ENCODE measurements around the gene HES5. TPM values are rescaled to one million over a fixed set of nuclear protein-coding genes. Genes with fewer than 3 reads are reported as not detected.

HES5 gene
- total RNA-seq, 1 experiment from 2014 or later, result not detected

- no peak overlapping the region for H3K27ac ChIP-seq
- H3K4me3 ChIP-seq, result no peak overlapping the region
- 0 out of 2 replicates have a peak, but pooled peaks cover 6% of the 10 kb centered on the region for H3K27me3 ChIP-seq (replicated peaks)
- H3K36me3 ChIP-seq, result no peaks in the 10 kb centered on the region
- peak in 1 of 2 experiments; percentile 63 for DNase-seq (ENCODE audit: low read depth in 1 of 2, low spot score in 2 of 2)
- H3K9me3 ChIP-seq (replicated peaks), result no peaks in the 10 kb centered on the region
- H3K4me1 ChIP-seq (replicated peaks), result peaks cover 10% of the 10 kb centered on the region
Observed at GRCh38 chr1:2566101-2567045, 36.3 kb upstream of the HES5 start.

GRCh38 chr1:2564815-2565374, 34.8 kb upstream of the HES5 start:
- H3K36me3 ChIP-seq, result no peaks in the 10 kb centered on the region

GRCh38 chr1:2564006-2564814, 34.1 kb upstream of the HES5 start:
- Histone ChIP-seq H3K9me3 (replicated peaks) (no peaks in the 10 kb centered on the region), H3K36me3 (no peaks in the 10 kb centered on the region)
- no peak for DNase-seq (ENCODE audit: low read depth in 1 of 2, low spot score in 2 of 2)

More at GRCh38 chr1:2564815-2565374, 34.8 kb upstream of the HES5 start:
- H3K4me1 ChIP-seq (replicated peaks), result peaks cover 10% of the 10 kb centered on the region
- H3K4me3 ChIP-seq, result no peak overlapping the region
- H3K27ac ChIP-seq, result no peak overlapping the region
- no peaks in the 10 kb centered on the region for H3K27me3 ChIP-seq (replicated peaks)
- H3K9me3 ChIP-seq (replicated peaks), result no peaks in the 10 kb centered on the region
- no peak for DNase-seq (ENCODE audit: low read depth in 1 of 2, low spot score in 2 of 2)

GRCh38 chr1:2563205-2563604, 33.1 kb upstream of the HES5 start:
- no peak for DNase-seq (ENCODE audit: low read depth in 1 of 2, low spot score in 2 of 2)
- Histone ChIP-seq H3K27ac (no peak overlapping the region), H3K4me1 (replicated peaks) (peaks cover 10% of the 10 kb centered on the region), H3K36me3 (no peaks in the 10 kb centered on the region), H3K27me3 (replicated peaks) (no peaks in the 10 kb centered on the region), H3K4me3 (no peak overlapping the region), H3K9me3 (replicated peaks) (no peaks in the 10 kb centered on the region)

More at GRCh38 chr1:2564006-2564814, 34.1 kb upstream of the HES5 start:
- Histone ChIP-seq H3K27ac (no peak overlapping the region), H3K27me3 (replicated peaks) (no peaks in the 10 kb centered on the region), H3K4me1 (replicated peaks) (peaks cover 10% of the 10 kb centered on the region), H3K4me3 (no peak overlapping the region)

- peaks cover 10% of the 10 kb centered on the region for H3K4me1 ChIP-seq (replicated peaks)
- no peak overlapping the region for H3K27ac ChIP-seq
- H3K4me3 ChIP-seq, result no peak overlapping the region
- H3K9me3 ChIP-seq (replicated peaks), result no peaks in the 10 kb centered on the region
- H3K36me3 ChIP-seq, result no peaks in the 10 kb centered on the region
- no peak for DNase-seq (ENCODE audit: low read depth in 1 of 2, low spot score in 2 of 2)
- H3K27me3 ChIP-seq (replicated peaks), result no peaks in the 10 kb centered on the region
Observed at GRCh38 chr1:2561898-2562895, 32.1 kb upstream of the HES5 start.

- Histone ChIP-seq H3K27me3 (replicated peaks) (no peaks in the 10 kb centered on the region), H3K27ac (no peak overlapping the region), H3K9me3 (replicated peaks) (no peaks in the 10 kb centered on the region), H3K4me1 (replicated peaks) (peaks cover 13% of the 10 kb centered on the region), H3K36me3 (no peaks in the 10 kb centered on the region), H3K4me3 (no peak overlapping the region)
- DNase-seq (ENCODE audit: low read depth in 1 of 2, low spot score in 2 of 2), result no peak
Observed at GRCh38 chr1:2561446-2561845, 31.4 kb upstream of the HES5 start.

GRCh38 chr1:2560299-2561073, 30.4 kb upstream of the HES5 start:
- DNase-seq (ENCODE audit: low read depth in 1 of 2, low spot score in 2 of 2), result no peak
- Histone ChIP-seq H3K27me3 (replicated peaks) (no peaks in the 10 kb centered on the region), H3K27ac (no peak overlapping the region), H3K9me3 (replicated peaks) (no peaks in the 10 kb centered on the region), H3K4me3 (no peak overlapping the region), H3K36me3 (no peaks in the 10 kb centered on the region), H3K4me1 (replicated peaks) (peaks cover 13% of the 10 kb centered on the region)

- Histone ChIP-seq H3K4me3 (no peak overlapping the region), H3K4me1 (replicated peaks) (peaks cover 14% of the 10 kb centered on the region), H3K36me3 (no peaks in the 10 kb centered on the region), H3K9me3 (replicated peaks) (no peaks in the 10 kb centered on the region), H3K27ac (no peak overlapping the region), H3K27me3 (replicated peaks) (no peaks in the 10 kb centered on the region)
- no peak for DNase-seq (ENCODE audit: low read depth in 1 of 2, low spot score in 2 of 2)
Observed at GRCh38 chr1:2559509-2560298, 29.6 kb upstream of the HES5 start.

GRCh38 chr1:2558861-2559260, 28.8 kb upstream of the HES5 start:
- H3K27me3 ChIP-seq (replicated peaks), result no peaks in the 10 kb centered on the region
- H3K4me3 ChIP-seq, result no peak overlapping the region
- H3K27ac ChIP-seq, result no peak overlapping the region
- no peaks in the 10 kb centered on the region for H3K9me3 ChIP-seq (replicated peaks)
- no peaks in the 10 kb centered on the region for H3K36me3 ChIP-seq
- peaks cover 14% of the 10 kb centered on the region for H3K4me1 ChIP-seq (replicated peaks)
- DNase-seq (ENCODE audit: low read depth in 1 of 2, low spot score in 2 of 2), result no peak

GRCh38 chr1:2558420-2558819, 28.4 kb upstream of the HES5 start:
- H3K4me3 ChIP-seq, result no peak overlapping the region
- H3K9me3 ChIP-seq (replicated peaks), result no peaks in the 10 kb centered on the region
- peaks cover 14% of the 10 kb centered on the region for H3K4me1 ChIP-seq (replicated peaks)
- no peak overlapping the region for H3K27ac ChIP-seq
- no peaks in the 10 kb centered on the region for H3K36me3 ChIP-seq
- no peaks in the 10 kb centered on the region for H3K27me3 ChIP-seq (replicated peaks)
- no peak for DNase-seq (ENCODE audit: low read depth in 1 of 2, low spot score in 2 of 2)

- no peak overlapping the region for H3K4me3 ChIP-seq
- peaks cover 14% of the 10 kb centered on the region for H3K4me1 ChIP-seq (replicated peaks)
- H3K36me3 ChIP-seq, result no peaks in the 10 kb centered on the region
Observed at GRCh38 chr1:2557482-2558400, 27.7 kb upstream of the HES5 start.

More at GRCh38 chr1:2557482-2558400, 27.7 kb upstream of the HES5 start:
- H3K9me3 ChIP-seq (replicated peaks), result no peaks in the 10 kb centered on the region
- H3K27me3 ChIP-seq (replicated peaks), result no peaks in the 10 kb centered on the region
- DNase-seq (ENCODE audit: low read depth in 1 of 2, low spot score in 2 of 2), result no peak
- no peak overlapping the region for H3K27ac ChIP-seq
